HT1080 (cell line): ENCODE results near the gene MTMR4. TPM values are rescaled to one million over a fixed set of nuclear protein-coding genes. Genes with fewer than 3 reads are reported as not detected.
A peak's percentile ranks its signal among the peaks of the same experiment; 100 is the strongest.
"Not testable (repeated sequence)": the region's sequence is repeated elsewhere in the genome, so short reads cannot be mapped to it uniquely, and the experiment has no call there.

Source experiments
- DNase-seq: peaks from one replicate; pipeline ENCODE4 v3.0.0-alpha.2; 2015; ENCODE audit warnings: low read depth
- polyA plus RNA-seq, 2 experiments: library from polyadenylated mRNA; depleted of rRNA; stranded (reverse); fragments of >200 nt; gene quantifications; 2 replicates each; pipeline ENCODE4 v1.2.3, GENCODE V29; 2015
- total RNA-seq: library from RNA; depleted of rRNA; stranded (reverse); fragments of >200 nt; shearing (Covaris generic); gene quantifications from 2 replicates; pipeline ENCODE4 v1.2.3, GENCODE V29; 2014; rRNA removed

The MTMR4 gene
- total RNA-seq: 32.3 and 34.4 TPM in 2 replicates
- polyA plus RNA-seq (2015; cell fraction: cytosol; rRNA removed): 17.1 and 20.7 TPM in 2 replicates
- polyA plus RNA-seq (2015; cell fraction: nucleus; rRNA removed): 26.7 and 27.1 TPM in 2 replicates

- peak; percentile 69 for DNase-seq
Observed at GRCh38 chr17:58513965-58514769, at the start of gene MTMR4. MTMR4 (minus strand) TSS chr17:58514638; CDS start chr17:58514407, 231 bp downstream.

GRCh38 chr17:58560511-58560910 lies 46.1 kb upstream of the MTMR4 start:
- no peak for DNase-seq

GRCh38 chr17:58557981-58558380 lies 43.5 kb upstream of the MTMR4 start:
- no peak for DNase-seq

- DNase-seq: no peak
Observed at GRCh38 chr17:58556833-58557250, 42.4 kb upstream of the MTMR4 start.

GRCh38 chr17:58555109-58555508 lies 40.7 kb upstream of the MTMR4 start:
- DNase-seq: not testable (repeated sequence)

- no peak for DNase-seq
Observed at GRCh38 chr17:58541249-58541648, 26.8 kb upstream of the MTMR4 start.

GRCh38 chr17:58539698-58540097 lies 25.3 kb upstream of the MTMR4 start:
- DNase-seq: no peak

GRCh38 chr17:58538811-58539409 lies 24.5 kb upstream of the MTMR4 start:
- no peak for DNase-seq

- no peak for DNase-seq
Observed at GRCh38 chr17:58537266-58537665, 22.8 kb upstream of the MTMR4 start.

- DNase-seq: no peak
Observed at GRCh38 chr17:58536542-58536941, 22.1 kb upstream of the MTMR4 start.

- DNase-seq: peak; percentile 68
Observed at GRCh38 chr17:58535431-58535830, 21.0 kb upstream of the MTMR4 start.

GRCh38 chr17:58534901-58535421 lies 20.5 kb upstream of the MTMR4 start:
- DNase-seq: peak; percentile 69

- no peak for DNase-seq
Observed at GRCh38 chr17:58534331-58534730, 19.9 kb upstream of the MTMR4 start.

- no peak for DNase-seq
Observed at GRCh38 chr17:58533616-58534188, 19.3 kb upstream of the MTMR4 start.

- DNase-seq: no peak
Observed at GRCh38 chr17:58532555-58532951, 18.1 kb upstream of the MTMR4 start.

GRCh38 chr17:58531661-58532554 lies 17.5 kb upstream of the MTMR4 start:
- no peak for DNase-seq

- DNase-seq: no peak
Observed at GRCh38 chr17:58531122-58531521, 16.7 kb upstream of the MTMR4 start.

GRCh38 chr17:58530655-58531054 lies 16.2 kb upstream of the MTMR4 start:
- no peak for DNase-seq

GRCh38 chr17:58529275-58529674 lies 14.8 kb upstream of the MTMR4 start:
- no peak for DNase-seq

GRCh38 chr17:58528443-58528842 lies 14.0 kb upstream of the MTMR4 start:
- DNase-seq: no peak

GRCh38 chr17:58527949-58528348 lies 13.5 kb upstream of the MTMR4 start:
- DNase-seq: peak; percentile 76
